SIG-M5 treated with dmso at 0.1 percent for 504 hours (cell line): Measurements from ENCODE around the gene VARS1.
"Not testable (repeated sequence)": the region's sequence is repeated elsewhere in the genome, so short reads cannot be mapped to it uniquely, and the experiment has no call there.

ENCODE experiments used
- DNase-seq: peaks from one replicate; lab custom pipeline; 2025; ENCODE audit not compliant: unreplicated experiment; lab: John Stamatoyannopoulos, UW

Gene VARS1

DNA sequence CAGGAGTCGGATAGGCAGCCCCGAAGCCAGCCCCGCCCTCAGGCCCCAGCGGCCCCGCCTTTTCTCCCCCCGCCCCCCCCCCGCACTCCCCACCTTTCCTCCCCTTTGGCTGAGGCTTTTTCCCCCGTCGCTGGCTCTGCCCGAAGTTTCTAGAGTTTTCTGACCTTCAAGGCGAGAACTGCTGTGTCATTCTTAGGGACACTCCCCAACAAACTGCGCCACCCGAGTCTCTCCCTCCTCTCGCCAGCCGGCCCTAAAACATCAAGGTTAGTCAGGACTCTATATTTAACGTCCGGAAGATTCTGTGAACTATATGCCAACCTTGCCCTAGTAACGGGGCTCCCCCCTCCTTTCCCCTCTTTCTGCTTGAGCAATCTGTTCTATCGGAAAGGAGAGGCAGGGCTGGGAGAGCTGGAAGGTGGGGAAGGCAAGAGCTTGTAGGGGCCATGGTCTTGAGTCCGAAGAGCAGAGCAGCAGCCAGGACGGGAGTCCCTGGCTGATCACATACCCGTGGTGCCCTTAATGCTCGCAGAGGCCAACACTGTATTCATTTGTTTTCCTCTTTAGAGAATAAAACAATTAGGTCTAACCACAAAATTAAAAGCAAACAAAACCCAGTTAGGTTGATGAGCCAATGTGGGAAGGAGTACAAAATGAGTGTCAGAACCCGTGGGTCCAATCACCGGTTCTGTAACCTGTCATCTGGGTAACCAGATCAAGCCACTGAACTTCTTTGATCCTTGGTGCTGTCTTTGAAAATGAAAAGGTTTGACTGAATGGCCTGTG is 26.7 kb upstream of the VARS1 start:
- DNase-seq: peak; percentile 90

DNA sequence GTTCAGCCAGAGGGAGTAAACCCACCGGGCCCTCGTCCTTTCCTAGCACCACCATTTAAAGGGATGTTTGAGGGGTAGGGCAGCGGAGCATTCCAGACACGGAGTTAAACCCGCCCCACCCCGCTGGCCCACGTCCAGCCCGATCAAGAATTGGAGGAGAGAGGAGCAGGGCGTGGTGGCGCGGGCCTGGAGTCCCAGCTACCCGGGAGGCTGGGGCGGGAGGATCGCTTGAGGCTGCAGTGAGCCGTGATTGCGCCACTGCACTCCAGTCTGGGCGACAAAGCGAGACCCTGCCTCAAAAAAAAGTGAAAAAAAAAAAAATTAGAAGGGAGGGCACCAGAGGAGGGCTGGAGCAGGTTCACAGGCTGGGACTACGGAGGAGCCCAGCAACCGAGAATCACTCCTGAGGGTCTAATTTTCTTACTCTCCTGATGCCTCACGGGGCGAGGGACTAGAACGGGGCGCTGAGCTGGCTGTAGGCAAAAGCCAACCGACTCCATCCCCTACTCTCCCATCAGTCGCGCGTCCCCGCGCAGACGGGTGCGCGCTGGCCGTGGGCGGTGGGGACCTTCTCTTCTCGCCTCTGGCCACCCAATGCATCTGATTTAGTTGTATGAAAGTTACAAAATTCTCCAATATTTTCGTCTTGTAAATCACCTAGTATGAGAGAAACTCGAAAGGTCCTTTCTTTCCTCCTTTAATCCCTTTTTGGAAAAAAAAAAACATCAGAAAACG is 25.9 kb upstream of the VARS1 start:
- DNase-seq: no peak

DNA sequence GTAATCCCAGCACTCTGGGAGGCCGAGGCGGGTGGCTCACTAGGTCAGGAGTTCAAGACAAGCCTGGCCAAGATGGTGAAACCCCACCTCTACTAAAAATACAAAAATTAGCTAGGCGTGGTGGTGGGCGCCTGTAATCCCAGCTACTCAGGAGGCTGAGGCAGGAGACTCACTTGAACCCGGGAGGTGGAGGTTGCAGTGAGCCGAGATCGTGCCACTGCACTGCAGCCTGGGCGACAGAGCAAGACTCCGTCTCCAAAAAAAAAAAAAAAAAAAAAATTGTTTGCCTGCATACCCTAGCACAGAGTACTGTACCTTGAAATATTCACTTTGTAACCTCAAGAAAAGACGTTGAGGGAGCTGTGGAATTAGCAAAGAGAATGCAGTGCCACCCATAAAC is 24.8 kb upstream of the VARS1 start:
- DNase-seq: not testable (repeated sequence)

DNA sequence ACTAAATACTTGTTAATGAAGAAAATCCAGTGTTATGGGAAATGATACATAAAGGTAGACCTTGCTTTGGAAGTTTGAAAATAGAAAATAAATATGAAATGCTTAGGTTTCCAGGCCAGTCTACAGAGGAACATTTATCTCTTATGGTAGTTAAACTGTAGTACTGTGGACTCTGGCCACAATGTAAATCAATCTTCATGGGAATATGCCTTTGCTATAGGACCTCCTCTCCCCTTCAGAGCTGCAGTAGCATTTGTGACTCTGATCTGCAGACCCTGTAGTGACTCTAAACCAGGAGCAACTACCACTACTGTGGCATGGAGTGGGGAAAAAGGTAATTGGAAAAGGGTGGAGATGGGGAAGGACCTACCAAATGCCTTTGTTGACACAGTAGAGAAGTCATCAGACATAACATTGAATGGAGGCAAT is 24.3 kb upstream of the VARS1 start:
- no peak for DNase-seq

DNA sequence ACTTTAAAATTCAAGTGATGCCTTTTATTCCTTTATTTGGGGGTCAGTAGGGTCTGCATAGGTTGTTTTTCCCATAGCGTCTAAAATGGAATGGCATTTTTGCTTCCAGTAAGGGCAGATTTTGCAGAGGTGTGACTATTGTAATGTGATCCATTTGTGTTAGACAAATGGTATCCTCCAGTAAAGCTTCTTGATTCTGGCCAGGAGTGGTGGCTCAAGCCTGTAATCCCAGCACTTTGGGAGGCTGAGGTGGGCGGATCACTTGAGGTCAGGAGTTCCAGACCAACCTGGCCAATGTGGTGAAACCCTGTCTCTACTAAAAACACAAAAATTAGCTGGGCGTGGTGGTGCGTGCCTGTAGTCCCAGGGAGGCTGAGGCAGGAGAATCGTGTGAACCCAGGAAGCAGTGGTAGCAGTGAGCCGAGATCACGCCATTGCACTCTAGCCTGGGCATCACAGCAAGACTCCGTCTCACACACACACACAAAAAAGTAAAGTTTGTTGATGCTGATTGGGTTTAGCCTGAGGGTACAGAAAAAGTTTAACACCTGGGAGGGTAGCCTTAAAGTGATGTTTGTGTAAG is 22.5 kb upstream of the VARS1 start:
- DNase-seq: not testable (repeated sequence)

DNA sequence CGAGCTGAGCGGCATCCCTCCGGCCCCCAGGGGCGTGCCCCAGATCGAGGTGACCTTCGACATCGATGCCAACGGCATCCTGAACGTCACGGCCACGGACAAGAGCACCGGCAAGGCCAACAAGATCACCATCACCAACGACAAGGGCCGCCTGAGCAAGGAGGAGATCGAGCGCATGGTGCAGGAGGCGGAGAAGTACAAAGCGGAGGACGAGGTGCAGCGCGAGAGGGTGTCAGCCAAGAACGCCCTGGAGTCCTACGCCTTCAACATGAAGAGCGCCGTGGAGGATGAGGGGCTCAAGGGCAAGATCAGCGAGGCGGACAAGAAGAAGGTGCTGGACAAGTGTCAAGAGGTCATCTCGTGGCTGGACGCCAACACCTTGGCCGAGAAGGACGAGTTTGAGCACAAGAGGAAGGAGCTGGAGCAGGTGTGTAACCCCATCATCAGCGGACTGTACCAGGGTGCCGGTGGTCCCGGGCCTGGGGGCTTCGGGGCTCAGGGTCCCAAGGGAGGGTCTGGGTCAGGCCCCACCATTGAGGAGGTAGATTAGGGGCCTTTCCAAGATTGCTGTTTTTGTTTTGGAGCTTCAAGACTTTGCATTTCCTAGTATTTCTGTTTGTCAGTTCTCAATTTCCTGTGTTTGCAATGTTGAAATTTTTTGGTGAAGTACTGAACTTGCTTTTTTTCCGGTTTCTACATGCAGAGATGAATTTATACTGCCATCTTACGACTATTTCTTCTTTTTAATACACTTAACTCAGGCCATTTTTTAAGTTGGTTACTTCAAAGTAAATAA is 21.8 kb upstream of the VARS1 start:
- DNase-seq: peak; percentile 51

DNA sequence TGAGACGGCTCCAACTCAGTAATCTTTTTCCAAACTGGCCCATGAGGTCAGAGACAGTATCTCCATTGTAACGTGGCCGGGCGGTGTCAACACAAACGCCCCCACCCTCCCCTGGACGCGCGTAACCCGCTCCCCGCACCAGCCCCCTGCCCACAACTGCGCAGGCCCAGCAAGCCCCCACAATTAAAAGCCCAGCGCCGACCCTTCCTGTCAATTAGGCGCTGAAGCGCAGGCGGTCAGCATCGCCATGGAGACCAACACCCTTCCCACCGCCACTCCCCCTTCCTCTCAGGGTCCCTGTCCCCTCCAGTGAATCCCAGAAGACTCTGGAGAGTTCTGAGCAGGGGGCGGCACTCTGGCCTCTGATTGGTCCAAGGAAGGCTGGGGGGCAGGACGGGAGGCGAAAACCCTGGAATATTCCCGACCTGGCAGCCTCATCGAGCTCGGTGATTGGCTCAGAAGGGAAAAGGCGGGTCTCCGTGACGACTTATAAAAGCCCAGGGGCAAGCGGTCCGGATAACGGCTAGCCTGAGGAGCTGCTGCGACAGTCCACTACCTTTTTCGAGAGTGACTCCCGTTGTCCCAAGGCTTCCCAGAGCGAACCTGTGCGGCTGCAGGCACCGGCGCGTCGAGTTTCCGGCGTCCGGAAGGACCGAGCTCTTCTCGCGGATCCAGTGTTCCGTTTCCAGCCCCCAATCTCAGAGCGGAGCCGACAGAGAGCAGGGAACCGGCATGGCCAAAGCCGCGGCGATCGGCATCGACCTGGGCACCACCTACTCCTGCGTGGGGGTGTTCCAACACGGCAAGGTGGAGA is 19.7 kb upstream of the VARS1 start, which contains the start of the genes HSPA1A and HSPA1L:
TSS of gene HSPA1A (plus strand) at position 519 of the 814 bp plus-strand sequence. CDS start at position 733, 214 bp downstream.
TSS of gene HSPA1L (minus strand) at position 259 of the 814 bp plus-strand sequence. CDS start 3,311 bp downstream, outside the sequence.
- DNase-seq: peak; percentile 89

DNA sequence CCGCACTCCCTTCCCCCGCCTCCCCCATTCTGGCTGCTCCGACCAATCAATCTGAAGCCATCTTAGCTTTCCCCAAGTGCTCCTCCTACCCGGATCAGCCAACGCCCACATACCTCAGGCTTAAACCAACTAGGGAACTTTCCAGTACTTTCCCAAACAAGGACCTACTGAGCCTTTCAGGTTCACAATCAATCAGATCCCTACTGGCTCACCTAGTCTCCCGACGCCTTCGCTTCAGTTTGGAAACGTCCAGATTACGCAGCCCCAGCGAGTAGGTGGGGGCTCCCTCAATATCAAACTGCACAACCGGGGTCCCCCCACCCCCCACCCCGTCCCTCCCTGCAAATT is 19.1 kb upstream of the VARS1 start:
- DNase-seq: peak; percentile 91

DNA sequence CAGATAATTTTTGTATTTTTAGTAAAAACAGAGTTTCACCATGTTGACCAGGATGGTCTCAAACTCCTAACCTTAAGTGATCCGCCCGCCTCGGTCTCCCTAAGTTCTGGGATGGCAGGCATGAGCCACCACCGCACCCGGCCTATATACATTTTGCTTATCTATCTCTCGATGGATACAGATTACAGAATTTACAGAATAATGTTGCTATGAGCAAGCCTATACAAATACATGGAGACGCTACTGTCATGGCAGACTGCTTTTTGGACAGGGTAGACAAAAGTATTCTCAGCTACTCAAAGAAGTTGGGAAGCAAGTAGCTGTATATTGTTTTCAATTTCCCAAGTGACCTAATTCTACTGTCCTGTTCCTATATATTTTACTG is 17.9 kb upstream of the VARS1 start:
- DNase-seq: no peak

DNA sequence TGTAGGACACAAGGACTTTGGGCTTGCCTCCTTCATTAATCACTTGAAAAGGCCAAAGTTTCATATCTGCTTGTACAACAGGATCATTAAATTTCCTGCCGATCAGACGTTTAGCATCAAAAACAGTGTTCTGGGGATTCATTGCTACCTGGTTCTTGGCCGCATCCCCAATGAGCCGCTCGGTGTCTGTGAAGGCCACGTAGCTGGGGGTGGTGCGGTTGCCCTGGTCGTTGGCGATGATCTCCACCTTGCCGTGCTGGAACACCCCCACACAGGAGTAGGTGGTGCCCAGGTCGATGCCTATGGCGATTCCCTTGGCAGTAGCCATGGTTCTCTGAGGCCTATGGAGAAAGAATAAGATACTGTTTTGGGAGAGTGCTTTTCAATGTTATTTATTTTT is 16.1 kb upstream of the VARS1 start:
- no peak for DNase-seq

DNA sequence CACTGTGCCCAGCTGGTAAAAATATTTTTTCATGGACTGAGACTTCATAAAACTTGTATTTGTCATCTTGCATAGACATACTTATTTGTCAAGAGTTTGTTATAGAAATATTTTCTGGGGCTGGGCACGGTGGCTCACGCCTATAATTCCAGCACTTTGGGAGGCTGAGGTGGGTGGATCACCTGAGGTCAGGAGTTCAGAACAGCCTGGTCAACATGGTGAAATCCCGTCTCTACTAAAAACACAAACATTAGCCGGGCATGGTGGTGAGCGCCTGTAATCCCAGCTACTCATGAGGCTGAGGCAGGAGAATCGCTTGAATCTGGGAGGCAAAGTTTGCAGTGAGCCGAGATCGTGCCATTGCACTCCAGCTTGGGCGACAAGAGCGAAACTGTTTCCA is 13.0 kb upstream of the VARS1 start:
- not testable (repeated sequence) for DNase-seq

DNA sequence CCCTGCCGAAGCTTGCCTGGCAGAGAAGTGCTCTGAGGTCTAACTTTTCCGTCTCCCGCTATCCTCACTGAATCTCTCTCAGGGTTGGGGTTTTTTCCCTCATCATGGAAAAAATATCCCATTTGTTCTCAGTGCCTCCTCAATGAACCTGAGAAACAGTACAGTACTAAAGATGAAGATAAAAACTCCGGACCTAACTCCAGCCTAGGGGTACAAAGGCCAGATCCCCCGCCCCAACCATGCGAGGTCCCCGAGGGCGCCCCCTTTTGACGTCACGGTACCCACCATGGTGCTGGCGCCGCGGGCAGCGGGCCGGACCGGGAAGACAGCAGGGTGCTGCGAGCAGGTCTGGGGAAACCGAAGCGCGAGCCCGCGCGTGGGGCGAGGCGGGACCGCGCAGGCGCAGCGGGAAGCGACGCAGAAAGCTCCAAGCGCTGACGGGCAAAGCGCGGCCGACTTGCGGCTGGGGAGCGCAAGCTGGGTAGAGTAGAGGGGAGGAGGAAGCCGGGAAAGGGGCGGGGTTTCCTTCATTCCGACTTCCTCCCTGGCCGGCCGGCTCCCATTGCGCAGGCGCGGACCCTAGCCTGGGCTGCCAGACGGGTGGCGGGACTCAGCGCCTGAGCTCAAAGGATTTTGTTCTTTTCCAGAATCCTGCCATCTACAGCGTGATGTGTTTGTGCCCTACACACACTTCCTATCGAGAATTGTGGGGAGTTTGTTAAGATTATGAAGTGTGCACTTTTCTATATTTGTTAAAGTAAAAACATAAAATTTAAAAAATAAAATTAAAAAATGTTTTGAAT is 11.1 kb upstream of the VARS1 start, which contains the start of gene LSM2:
TSS of gene LSM2 (minus strand) at position 497 of the 803 bp plus-strand sequence. CDS start at position 288, 209 bp downstream.
- peak; percentile 92 for DNase-seq

DNA sequence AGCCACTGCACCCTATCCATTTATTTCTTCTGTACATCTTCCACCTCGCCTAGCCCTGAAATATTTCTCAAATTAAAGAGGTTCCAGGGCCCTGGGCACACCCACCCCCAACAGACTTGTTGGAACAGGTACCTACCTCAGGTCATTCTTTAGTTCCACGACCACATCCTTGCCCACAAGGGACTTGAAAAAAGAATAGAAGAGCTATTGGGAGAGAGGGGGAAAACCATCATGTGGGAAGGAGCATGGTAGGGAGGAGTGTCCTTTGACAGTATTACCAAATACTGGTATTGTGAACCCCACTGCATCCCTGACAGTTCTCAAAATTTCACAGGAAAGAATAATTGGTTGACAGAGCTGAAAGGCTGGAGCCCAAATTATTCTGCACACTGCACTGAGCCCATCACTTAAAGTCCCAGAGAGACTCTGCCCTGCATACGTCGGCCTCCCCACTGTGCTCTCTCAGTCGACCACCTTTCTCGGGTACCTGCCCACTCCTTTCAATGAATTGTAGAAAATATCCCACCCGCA is 10.5 kb upstream of the VARS1 start:
- DNase-seq: no peak

DNA sequence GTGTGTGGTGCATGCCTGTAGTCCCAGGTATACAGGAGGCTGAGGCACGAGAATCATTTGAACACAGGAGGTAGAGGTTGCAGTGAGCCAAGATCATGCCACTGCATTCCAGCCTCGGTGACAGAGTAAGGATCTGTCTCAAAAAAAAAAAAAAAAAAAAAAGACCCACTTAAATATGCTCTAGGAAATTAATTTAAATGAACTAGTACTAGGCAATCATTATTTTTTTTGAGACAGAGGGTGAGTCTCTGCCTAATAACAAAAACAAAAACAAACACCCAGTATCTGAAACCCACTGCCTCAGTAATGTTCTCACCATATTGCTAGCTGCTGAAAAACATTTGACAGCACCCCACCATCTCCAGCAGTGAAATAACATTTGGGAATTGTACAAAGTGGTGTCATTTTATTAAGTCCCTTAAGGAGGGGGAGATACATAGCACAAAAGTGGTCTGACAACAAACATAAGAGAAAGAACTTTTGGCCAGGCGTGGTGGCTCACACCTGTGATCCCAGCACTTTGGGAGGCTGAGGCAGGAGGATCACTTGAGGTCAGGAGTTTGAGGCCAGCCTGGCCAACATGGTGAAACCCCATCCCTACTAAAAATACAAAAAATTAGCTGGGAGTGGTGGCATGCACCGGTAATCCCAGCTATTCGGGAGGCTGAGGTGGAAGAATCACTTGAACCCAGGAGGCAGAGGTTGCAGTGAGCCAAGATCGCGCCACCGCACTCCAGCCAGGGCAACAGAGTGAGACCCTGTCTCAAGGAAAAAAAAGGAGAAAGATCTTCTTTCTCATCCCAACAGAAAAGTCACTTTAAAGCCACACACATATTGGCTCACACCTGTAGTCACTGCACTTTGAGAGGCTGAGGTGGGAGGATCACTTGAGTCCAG is 5.7 kb upstream of the VARS1 start:
- not testable (repeated sequence) for DNase-seq

DNA sequence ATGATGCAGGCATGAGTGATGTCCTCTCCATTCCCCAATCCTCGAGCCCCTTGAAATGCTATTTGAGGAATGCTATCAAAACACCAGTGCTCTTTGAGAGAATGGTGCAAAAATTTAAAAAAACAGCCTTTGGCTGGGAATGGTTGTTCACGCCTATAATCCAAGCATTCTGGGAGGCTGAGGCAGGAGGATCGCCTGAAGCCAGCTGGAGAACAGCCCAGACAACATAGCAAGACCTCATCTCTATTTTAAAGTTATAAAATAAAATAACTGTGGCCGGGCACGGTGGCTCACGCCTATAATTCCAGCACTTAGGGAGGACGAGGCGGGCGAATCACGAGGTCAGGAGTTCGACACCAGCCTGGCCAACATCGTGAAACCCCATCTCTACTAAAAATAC is 4.2 kb upstream of the VARS1 start:
- no peak for DNase-seq

DNA sequence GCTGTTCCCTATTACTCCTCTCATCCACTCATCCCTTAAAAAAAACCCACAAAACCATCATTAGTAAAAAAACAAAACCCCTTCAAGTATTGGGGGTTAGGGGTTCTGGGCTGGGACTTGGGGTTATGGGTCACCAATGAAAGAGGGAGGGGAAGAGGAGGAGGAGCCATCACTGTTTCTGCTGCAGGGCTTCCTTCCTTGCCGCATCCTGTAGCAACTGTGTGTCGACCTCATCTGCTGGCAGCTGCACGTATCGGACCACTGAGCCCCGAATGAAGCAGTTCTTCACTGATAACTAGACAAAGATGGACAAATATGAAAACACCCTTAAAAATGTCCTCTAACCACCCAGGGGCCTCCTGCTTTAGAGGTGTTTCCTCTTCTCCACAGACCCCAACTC is 2.0 kb upstream of the VARS1 start:
- DNase-seq: no peak

DNA sequence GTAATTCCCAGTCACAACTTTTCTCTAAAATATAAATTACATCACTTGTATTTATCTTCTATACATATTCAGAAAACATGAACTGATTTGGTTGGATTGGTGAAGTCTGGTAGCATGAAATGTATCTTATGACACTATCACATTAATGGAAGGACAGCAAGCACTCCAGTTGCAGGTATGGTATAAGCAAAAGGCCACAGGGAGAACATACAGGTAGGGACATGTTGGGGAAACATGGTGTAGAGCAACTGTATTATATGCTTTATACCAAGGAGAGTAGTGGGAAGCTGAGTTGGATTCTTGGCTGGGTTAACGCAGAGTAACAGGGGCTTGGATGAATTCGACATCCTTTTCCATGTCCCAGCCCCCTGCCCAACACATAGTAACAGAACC is 1.4 kb upstream of the VARS1 start:
- DNase-seq: no peak
